Mesodermal cell (in vitro differentiated cells): ENCODE measurements around the gene PDE6B.
"Not testable (repeated sequence)": the region's sequence is repeated elsewhere in the genome, so short reads cannot be mapped to it uniquely, and the experiment has no call there.

Experiments
- H3K27ac ChIP-seq: 2 replicates; pipeline ENCODE4 v1.7.0; 2013; ENCODE audit warnings: mild to moderate bottlenecking, low read depth, low read length, moderate library complexity; ENCODE audit not compliant: severe bottlenecking
- H3K36me3 ChIP-seq: 2 replicates; pipeline ENCODE4 v1.7.1; 2013; ENCODE audit warnings: mild to moderate bottlenecking, low read length, moderate library complexity; ENCODE audit not compliant: control insufficient read depth, insufficient read depth
- H3K4me1 ChIP-seq: one replicate; pipeline ENCODE4 v1.7.1; 2013; ENCODE audit warnings: mild to moderate bottlenecking, low read length; ENCODE audit not compliant: insufficient read depth, control insufficient read depth, poor library complexity, severe bottlenecking
- H3K4me3 ChIP-seq: 2 replicates; pipeline ENCODE4 v1.7.0; 2013; ENCODE audit warnings: low read length, control low read depth, mild to moderate bottlenecking; ENCODE audit not compliant: insufficient read depth, poor library complexity, severe bottlenecking; ENCODE audit errors: extremely low read depth
- H3K9me3 ChIP-seq: 2 replicates; pipeline ENCODE4 v1.7.1; 2013; ENCODE audit warnings: mild to moderate bottlenecking, low read length, moderate library complexity; ENCODE audit not compliant: control insufficient read depth
- WGBS, 2 experiments: methylation state at CpG; one replicate each; pipeline ENCODE4 v1.1.5; 2013; ENCODE audit warnings: missing lambda C conversion rate in 2 of 2; ENCODE audit not compliant: insufficient coverage in 2 of 2; 5-methylcytosine and 5-hydroxymethylcytosine counted together

The PDE6B gene

GRCh38 chr4:689723-690122, 64.3 kb downstream of the PDE6B start:
- Histone ChIP-seq H3K4me3 (peak overlapping the region; percentile 21), H3K9me3 (no peaks in the 10 kb centered on the region), H3K4me1 (peaks cover 24% of the 10 kb centered on the region), H3K27ac (no peak overlapping the region), H3K36me3 (no peaks in the 10 kb centered on the region)
- WGBS, 2 experiments, result 80 to 92% methylated on average over 8 of the region's 8 CpGs

- WGBS, 2 experiments, result 85 to 91% methylated on average over 28 to 29 of the region's 32 CpGs
- H3K27ac ChIP-seq, result no peak overlapping the region
- H3K9me3 ChIP-seq, result no peaks in the 10 kb centered on the region
- peaks cover 13% of the 10 kb centered on the region for H3K4me1 ChIP-seq
- no peak overlapping the region for H3K4me3 ChIP-seq
- no peaks in the 10 kb centered on the region for H3K36me3 ChIP-seq
Observed at GRCh38 chr4:692771-693554, 67.6 kb downstream of the PDE6B start.

GRCh38 chr4:694341-694940, 69.1 kb downstream of the PDE6B start:
- H3K36me3 ChIP-seq, H3K4me3 ChIP-seq, H3K4me1 ChIP-seq, H3K9me3 ChIP-seq, H3K27ac ChIP-seq: not testable (repeated sequence)
- WGBS, 2 experiments, result 90 to 92% methylated on average over 10 to 12 of the region's 12 CpGs

GRCh38 chr4:699816-700580, 74.6 kb downstream of the PDE6B start:
- Histone ChIP-seq H3K4me3 (no peak overlapping the region), H3K4me1 (no peaks in the 10 kb centered on the region), H3K36me3 (no peaks in the 10 kb centered on the region), H3K27ac (no peak overlapping the region), H3K9me3 (no peaks in the 10 kb centered on the region)
- WGBS, 2 experiments, result 89 to 94% methylated on average over 17 to 23 of the region's 27 CpGs

GRCh38 chr4:700587-701264, 75.4 kb downstream of the PDE6B start:
- Histone ChIP-seq H3K36me3 (no peaks in the 10 kb centered on the region), H3K9me3 (no peaks in the 10 kb centered on the region), H3K4me1 (no peaks in the 10 kb centered on the region), H3K4me3 (no peak overlapping the region), H3K27ac (no peak overlapping the region)
- WGBS, 2 experiments, result 94 to 97% methylated on average over 15 to 16 of the region's 16 CpGs

GRCh38 chr4:702618-703048, 77.3 kb downstream of the PDE6B start:
- WGBS, 2 experiments, result 84 to 100% methylated on average over 1 to 6 of the region's 7 CpGs
- Histone ChIP-seq H3K9me3 (no peaks in the 10 kb centered on the region), H3K4me1 (peaks cover 4% of the 10 kb centered on the region), H3K4me3 (no peak overlapping the region), H3K36me3 (no peaks in the 10 kb centered on the region), H3K27ac (no peak overlapping the region)

GRCh38 chr4:703336-704197, 78.2 kb downstream of the PDE6B start:
- WGBS, 2 experiments, result 81 to 90% methylated on average over 5 to 6 of the region's 10 CpGs
- no peaks in the 10 kb centered on the region for H3K9me3 ChIP-seq
- no peak overlapping the region for H3K27ac ChIP-seq
- peaks cover 4% of the 10 kb centered on the region for H3K4me1 ChIP-seq
- peaks cover 7% of the 10 kb centered on the region for H3K36me3 ChIP-seq
- H3K4me3 ChIP-seq, result no peak overlapping the region

- no peak overlapping the region for H3K27ac ChIP-seq
- H3K36me3 ChIP-seq, result peaks cover 15% of the 10 kb centered on the region
- no peaks in the 10 kb centered on the region for H3K9me3 ChIP-seq
- 93 to 95% methylated on average over 36 to 44 of the region's 46 CpGs for WGBS, 2 experiments
- no peak overlapping the region for H3K4me3 ChIP-seq
- H3K4me1 ChIP-seq, result peaks cover 4% of the 10 kb centered on the region
Observed at GRCh38 chr4:704198-704891, 79.0 kb downstream of the PDE6B start.

- Histone ChIP-seq H3K36me3 (peaks cover 21% of the 10 kb centered on the region), H3K27ac (no peak overlapping the region), H3K4me3 (peak overlapping the region; percentile 95), H3K4me1 (peaks cover 4% of the 10 kb centered on the region), H3K9me3 (no peaks in the 10 kb centered on the region)
- WGBS, 2 experiments, result 90 to 100% methylated on average over 1 of the region's 1 CpG
Observed at GRCh38 chr4:704971-705277, 79.6 kb downstream of the PDE6B start.
